Measurements from ENCODE around the gene CASP8AP2. TPM values are rescaled to one million over a fixed set of nuclear protein-coding genes. Genes with fewer than 3 reads are reported as not detected.

CASP8AP2 gene
- total RNA-seq, 2 experiments from 2014 or later, result 32.2 to 32.3 TPM

Other genes with a start within 250 kb of the CASP8AP2 start
- gene LYRM2, start 191.1 kb upstream of the CASP8AP2 start, total RNA-seq, result 10 to 100 TPM; 35.0 to 37.6 TPM
- 10 to 100 TPM; 66.7 to 69.8 TPM for gene MDN1, start 10.1 kb upstream of the CASP8AP2 start, total RNA-seq
- not detected for gene GJA10, start 64.6 kb downstream of the CASP8AP2 start, total RNA-seq